Body of pancreas (tissue), 4 donors: ENCODE results near the gene NBAS. TPM values are rescaled to one million over a fixed set of nuclear protein-coding genes. Genes with fewer than 3 reads are reported as not detected.

ENCODE experiments used
- ATAC-seq: fragments of 150-250 bp; one replicate; pipeline ENCODE4 v1.9.1; 2016
- DNase-seq, 4 donors: peaks; one replicate each; pipeline ENCODE4 v3.0.0-alpha.2; 2019
- H3K27ac ChIP-seq, 4 donors: fragments of 200-600 bp; sonication (generic); 1 replicate in 3 of 4; 2 replicates in 1 of 4; pipeline versions ENCODE4 v1.5.1 to v1.6.1; 2016 to 2019; ENCODE audit warnings: mild to moderate bottlenecking in 1 of 4, mixed read lengths in 1 of 4, moderate library complexity in 1 of 4
- H3K27me3 ChIP-seq, 2 donors: fragments of 200-600 bp; sonication (generic); one replicate each; pipeline ENCODE4 v1.6.0; 2016; ENCODE audit warnings: mild to moderate bottlenecking in 1 of 2
- H3K36me3 ChIP-seq, 2 donors: fragments of 200-600 bp; sonication (generic); replicated peaks in 1 of 2; 2 replicates each; pipeline ENCODE4 v1.5.1; 2016; ENCODE audit warnings: low read depth in 2 of 2; ENCODE audit not compliant: insufficient read depth in 1 of 2
- H3K4me1 ChIP-seq: fragments of 200-600 bp; sonication (generic); one replicate; pipeline ENCODE4 v1.6.0; 2016
- H3K4me3 ChIP-seq, 2 donors: fragments of 200-600 bp; sonication (generic); 1 replicate in 1 of 2; 2 replicates in 1 of 2; pipeline ENCODE4 v1.5.1; 2016 to 2019
- H3K9me3 ChIP-seq, 3 donors: fragments of 200-600 bp; sonication (generic); 1 replicate in 2 of 3; 2 replicates in 1 of 3; pipeline ENCODE4 v1.5.1; 2016
- POLR2A ChIP-seq, 3 donors: fragments of 450-650 bp; IDR thresholded peaks; one replicate each; pipeline ENCODE4 v1.6.1; 2016; ENCODE audit warnings: antibody characterized with exemption in 3 of 3, mild to moderate bottlenecking in 2 of 3
- WGBS, 2 donors: methylation state at CpG; one replicate each; pipeline ENCODE4 v1.1.5; 2017; 5-methylcytosine and 5-hydroxymethylcytosine counted together
- intact Hi-C: fragments of 100-400 bp; cut with DNase I; formaldehyde crosslinking; loops from one replicate; pipeline ENCODE4 v1.15.1; 2023
- total RNA-seq, 2 donors: library from RNA; depleted of rRNA; stranded (reverse); fragments of >200 nt; gene quantifications; one replicate each; pipeline ENCODE4 v1.1.0, GENCODE V29; 2016
- TF ChIP-seq, protein P1 (sequence below), 7 experiments: fragments of 450-650 bp in 4 of 7; fragments of 200-600 bp in 3 of 7; sonication (generic) in 3 of 7; IDR thresholded peaks; one replicate each; pipeline ENCODE4 v1.5.1; 2016 to 2019; ENCODE audit warnings: antibody characterized with exemption in 7 of 7

Gene NBAS
- total RNA-seq, 2 donors from 2014 or later: 34.0 to 35.9 TPM

DNA sequence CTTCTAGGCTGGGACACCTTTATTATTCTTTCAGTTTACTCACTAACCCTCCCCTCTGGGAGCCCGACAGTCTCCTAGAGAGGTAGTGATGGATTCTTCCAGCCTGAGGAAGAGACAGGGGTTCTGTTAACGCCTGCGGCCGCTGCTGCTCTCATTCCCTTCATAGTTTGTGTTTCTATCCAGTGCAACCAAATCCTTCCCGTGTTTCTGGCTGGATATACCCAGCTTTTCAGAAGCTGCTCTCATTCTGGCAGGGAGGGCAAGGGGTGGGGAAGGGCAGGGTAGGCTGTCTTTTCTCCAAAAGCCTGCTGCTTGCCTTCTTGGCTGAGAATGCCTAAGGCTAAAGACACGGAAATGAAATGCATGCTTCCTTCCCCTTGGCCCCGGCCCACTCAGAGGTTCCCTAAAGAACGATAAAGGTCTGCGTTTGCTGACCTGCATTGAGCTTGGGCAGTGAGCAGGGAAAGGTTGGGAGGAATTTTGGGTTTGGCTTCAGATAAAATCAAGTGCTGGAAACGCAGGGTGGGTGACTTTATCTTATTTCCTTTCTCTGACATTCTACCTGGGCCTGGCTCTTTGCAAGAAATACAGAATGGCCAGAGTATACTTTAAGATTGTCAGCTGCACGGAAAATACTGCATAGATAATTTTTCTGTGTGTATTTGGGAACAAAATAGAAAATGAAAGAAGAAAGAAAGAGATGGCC lies 390.9 kb downstream of the NBAS start:
- H3K27ac ChIP-seq: no peak overlapping the region
- DNase-seq: no peak
- H3K9me3 ChIP-seq: no peaks in the 10 kb centered on the region
- intact Hi-C loops: no loop called here
- TF ChIP-seq POLR2A (IDR thresholded peaks at IDR 0.05): no peak
- TF ChIP-seq, protein P1, sequence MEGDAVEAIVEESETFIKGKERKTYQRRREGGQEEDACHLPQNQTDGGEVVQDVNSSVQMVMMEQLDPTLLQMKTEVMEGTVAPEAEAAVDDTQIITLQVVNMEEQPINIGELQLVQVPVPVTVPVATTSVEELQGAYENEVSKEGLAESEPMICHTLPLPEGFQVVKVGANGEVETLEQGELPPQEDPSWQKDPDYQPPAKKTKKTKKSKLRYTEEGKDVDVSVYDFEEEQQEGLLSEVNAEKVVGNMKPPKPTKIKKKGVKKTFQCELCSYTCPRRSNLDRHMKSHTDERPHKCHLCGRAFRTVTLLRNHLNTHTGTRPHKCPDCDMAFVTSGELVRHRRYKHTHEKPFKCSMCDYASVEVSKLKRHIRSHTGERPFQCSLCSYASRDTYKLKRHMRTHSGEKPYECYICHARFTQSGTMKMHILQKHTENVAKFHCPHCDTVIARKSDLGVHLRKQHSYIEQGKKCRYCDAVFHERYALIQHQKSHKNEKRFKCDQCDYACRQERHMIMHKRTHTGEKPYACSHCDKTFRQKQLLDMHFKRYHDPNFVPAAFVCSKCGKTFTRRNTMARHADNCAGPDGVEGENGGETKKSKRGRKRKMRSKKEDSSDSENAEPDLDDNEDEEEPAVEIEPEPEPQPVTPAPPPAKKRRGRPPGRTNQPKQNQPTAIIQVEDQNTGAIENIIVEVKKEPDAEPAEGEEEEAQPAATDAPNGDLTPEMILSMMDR (IDR thresholded peaks at IDR 0.05): no peak
- H3K27me3 ChIP-seq: no peaks in the 10 kb centered on the region
- 82 to 85% methylated on average over 11 of the region's 11 CpGs for WGBS, 2 donors
- H3K4me1 ChIP-seq: no peaks in the 10 kb centered on the region
- ATAC-seq: no peak
- no peak overlapping the region for H3K4me3 ChIP-seq
- H3K36me3 ChIP-seq: peaks cover 0 to 1% of the 10 kb centered on the region in 2 donors

DNA sequence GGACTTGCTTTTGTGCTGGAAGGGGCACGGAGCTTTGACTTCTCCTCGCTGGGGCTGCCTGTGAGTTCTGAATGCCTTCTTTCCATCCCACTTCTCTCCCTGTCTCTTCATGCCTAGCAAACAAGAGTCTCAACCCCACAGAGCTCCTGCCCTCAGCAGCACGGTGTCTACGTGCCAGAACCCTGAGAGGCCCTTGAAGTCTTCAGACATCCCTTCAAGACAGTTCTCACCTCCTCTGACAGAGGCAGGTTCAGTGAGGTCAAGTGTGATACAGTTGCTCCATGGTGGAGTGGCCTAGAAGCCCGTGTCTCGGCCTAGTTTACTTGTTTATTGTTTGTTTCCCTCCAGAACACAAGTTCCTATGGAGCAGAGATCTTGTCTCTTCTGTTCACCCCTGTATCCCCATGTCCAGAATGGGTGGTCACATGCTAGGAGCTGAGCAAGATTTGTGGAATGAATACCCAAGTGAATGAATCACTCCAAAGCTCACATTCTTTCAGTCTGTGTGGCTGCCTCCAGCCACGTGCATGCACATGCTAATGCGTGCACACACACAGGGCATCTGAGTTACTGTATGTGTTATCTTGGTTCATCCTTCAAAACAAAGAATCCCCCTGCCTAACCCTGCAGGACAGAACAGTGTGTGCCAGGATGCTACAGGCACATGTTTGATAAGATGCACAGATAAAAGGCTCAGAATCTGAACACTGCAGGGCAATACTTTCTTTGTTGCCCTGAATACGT lies 391.6 kb downstream of the NBAS start:
- DNase-seq: no peak
- no peaks in the 10 kb centered on the region for H3K27me3 ChIP-seq
- intact Hi-C loops: no loop called here
- no peak overlapping the region for H3K4me3 ChIP-seq
- TF ChIP-seq, protein P1 (IDR thresholded peaks at IDR 0.05): no peak
- no peak for TF ChIP-seq POLR2A (IDR thresholded peaks at IDR 0.05)
- H3K27ac ChIP-seq: no peak overlapping the region
- ATAC-seq: no peak
- 92 to 94% methylated on average over 9 of the region's 9 CpGs for WGBS, 2 donors
- no peaks in the 10 kb centered on the region for H3K4me1 ChIP-seq
- no peaks in the 10 kb centered on the region for H3K9me3 ChIP-seq
- H3K36me3 ChIP-seq: peaks cover 0 to 1% of the 10 kb centered on the region in 2 donors

DNA sequence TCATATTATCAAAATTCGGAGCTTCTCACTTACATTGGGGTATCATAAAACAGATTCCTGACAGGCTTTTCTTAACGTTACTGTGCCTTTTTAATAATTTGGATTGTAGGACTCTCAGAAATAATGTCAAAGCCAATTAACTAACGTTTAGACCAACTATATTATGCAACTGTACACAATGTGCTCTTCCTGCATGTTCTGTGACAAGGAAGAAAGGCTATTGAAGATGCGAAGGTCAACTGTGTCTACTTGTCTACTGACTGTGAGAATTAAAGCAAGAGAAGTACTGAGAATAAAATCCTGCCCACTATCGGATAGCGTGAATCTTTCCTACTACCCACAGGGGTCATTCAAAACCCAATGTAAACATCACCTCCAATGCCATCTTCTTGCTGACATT lies 393.0 kb downstream of the NBAS start:
- ATAC-seq: no peak
- intact Hi-C loops: no loop called here
- Histone ChIP-seq H3K4me3 (no peak overlapping the region), H3K27me3 (no peaks in the 10 kb centered on the region), H3K36me3 (peaks cover 0 to 1% of the 10 kb centered on the region in 2 donors), H3K9me3 (no peaks in the 10 kb centered on the region), H3K4me1 (no peaks in the 10 kb centered on the region), H3K27ac (no peak overlapping the region)
- TF ChIP-seq, protein P1 (IDR thresholded peaks at IDR 0.05): no peak
- no peak for TF ChIP-seq POLR2A (IDR thresholded peaks at IDR 0.05)
- DNase-seq: no peak
- WGBS, 2 donors: 85 to 88% methylated on average over 6 of the region's 6 CpGs

DNA sequence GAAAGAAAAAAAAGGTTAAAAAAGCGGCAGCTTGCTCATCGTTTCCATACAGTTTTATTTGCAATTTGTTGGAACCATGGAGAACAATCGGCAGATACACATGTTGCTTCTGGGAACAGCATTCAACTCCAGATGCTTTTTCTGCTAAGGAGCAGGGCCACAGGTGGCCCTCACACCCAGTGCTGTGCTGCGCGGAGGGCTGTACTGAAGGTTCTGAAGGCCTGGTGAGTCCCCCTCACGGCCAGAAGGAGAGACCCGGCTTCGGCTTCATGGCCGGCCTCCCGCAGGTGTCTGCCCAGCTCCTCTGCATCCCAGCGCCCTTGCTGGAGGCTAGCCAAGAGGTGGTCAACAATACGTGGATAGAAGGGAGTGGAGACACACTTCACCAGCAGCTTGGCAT lies 394.3 kb downstream of the NBAS start:
- no peak for TF ChIP-seq POLR2A (IDR thresholded peaks at IDR 0.05)
- TF ChIP-seq, protein P1 (IDR thresholded peaks at IDR 0.05): no peak
- intact Hi-C loops: no loop called here
- H3K4me1 ChIP-seq: no peaks in the 10 kb centered on the region
- no peak overlapping the region for H3K4me3 ChIP-seq
- DNase-seq: no peak
- WGBS, 2 donors: 86 to 91% methylated on average over 9 to 12 of the region's 12 CpGs
- no peak overlapping the region for H3K27ac ChIP-seq
- ATAC-seq: no peak
- H3K9me3 ChIP-seq: no peaks in the 10 kb centered on the region
- peaks cover 0 to 1% of the 10 kb centered on the region in 2 donors for H3K36me3 ChIP-seq
- H3K27me3 ChIP-seq: no peaks in the 10 kb centered on the region
